HG02970 (cell line): ENCODE results near the gene CMTR1.
"Not testable (repeated sequence)": the region's sequence is repeated elsewhere in the genome, so short reads cannot be mapped to it uniquely, and the experiment has no call there.

ENCODE experiments used
- ATAC-seq: cut with Tn5 transposase; IDR thresholded peaks from one replicate; pipeline ENCODE4 v1.9.1; 2021; ENCODE audit warnings: mild to moderate bottlenecking, moderate library complexity, moderate number of reproducible peaks; ENCODE audit not compliant: unreplicated experiment, low FRiP score

Gene CMTR1

DNA sequence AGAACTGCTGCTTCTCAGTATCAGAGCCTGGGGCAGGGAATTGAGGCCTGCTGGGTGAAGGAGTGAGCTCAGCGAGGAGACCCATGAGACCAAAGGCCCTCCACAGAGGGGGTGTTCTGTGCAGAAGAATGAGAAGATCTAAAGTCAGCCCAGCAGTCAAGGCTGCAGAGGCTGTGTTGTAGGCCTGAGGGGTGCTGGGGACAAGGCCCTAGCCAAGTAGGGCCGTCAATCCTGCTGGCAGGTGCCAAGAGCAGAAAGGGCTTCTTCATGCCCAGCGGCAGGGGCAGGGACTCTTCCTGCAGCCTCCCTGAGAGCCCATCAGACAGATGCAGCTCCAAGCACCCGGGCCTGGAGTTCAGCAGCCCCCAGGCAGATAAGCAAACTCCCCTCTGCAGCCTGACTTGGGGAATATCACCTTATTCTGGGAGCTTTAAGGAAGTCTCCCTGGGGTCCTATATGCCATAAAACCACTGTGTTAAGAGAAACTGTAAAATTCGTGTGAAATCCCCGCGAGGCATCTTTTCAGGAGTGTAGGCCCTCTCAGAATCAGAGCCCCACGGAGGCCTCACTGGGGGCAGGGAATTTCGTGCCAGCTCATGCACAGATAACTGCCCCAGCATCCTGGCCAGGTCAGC is 57.6 kb downstream of the CMTR1 start:
- ATAC-seq: no peak

DNA sequence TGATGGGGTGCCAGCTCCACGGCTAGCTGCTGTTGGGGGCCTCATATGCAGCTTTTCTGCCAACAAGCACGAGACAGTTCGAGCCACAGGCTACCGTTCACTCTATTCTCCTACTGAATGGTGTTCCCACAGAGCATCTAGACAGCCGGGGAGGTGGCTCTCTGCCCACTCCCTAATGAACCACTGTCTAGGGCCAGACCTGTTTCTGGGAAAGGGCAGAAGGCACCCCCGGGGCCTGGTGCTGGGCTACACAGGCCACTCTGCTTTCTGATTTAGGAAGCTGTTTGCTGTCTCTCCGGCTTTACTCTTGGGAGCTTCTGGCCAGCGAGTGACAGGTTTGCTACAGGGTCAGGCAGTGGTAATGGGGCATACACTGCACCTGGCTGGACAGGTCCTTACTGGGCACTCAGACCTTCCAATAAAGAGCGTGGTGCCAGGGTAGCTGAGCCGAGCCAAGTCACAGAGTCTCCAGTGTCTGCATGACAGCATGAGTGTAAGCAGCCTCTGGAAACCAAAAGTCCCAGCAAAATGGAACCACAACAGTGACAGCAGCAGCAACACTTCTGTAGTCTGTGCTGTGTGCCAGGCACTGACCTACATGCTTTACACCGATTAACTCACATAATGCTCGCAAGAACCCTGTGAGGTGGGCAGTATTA is 58.3 kb downstream of the CMTR1 start:
- ATAC-seq: no peak

DNA sequence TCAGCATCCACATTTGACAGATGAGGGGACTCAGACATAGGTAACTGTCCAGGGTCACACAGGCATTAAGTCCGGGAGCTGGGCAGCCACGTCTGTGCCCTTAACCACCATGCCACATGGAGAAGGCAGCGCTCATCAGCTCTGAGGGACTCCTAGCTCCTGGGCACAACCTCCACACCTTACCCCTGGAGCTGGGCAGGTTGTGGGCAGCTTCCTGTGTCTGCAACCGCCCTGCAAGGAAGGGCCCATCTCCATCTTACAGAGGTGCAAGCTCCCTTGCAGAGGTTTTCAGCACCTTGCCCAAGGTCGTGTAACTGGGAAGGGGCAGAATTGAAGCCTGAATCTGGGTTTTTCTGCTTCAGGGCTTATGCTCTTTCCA is 58.8 kb downstream of the CMTR1 start:
- no peak for ATAC-seq

DNA sequence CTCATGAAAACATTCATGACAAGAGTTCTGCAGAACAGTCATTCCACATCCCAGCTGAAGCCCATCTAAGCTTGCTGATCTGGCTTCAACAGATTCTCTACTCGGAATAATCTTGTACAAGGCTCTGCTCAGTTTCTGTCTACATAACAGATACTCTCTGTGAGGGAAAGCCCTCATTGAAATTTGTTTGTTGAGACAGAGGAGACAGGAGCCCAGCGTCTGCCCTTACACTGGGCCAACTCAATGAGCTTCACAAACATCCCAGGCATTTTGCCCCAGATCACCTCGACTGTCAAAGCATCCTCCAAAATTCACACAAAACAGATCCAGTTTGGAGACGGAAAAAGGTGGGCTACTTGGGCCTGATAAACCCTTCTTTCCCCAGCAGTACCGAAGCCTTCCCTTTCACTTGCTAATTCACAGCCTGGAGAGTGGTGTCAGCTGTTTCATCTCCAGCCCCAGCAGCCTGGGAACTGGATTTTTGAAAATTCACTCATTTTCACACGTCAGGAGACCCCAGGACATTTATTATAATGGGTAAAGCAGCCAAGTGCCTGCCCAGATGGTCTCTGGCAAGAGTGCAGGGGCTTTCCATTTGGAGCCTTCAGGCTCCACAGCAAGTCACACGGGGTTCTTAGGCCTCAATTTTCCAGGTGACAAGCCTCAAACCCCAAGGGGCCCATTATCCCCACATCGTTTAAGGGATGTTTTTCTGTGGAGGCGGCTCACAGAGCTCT is 59.4 kb downstream of the CMTR1 start:
- ATAC-seq: no peak

DNA sequence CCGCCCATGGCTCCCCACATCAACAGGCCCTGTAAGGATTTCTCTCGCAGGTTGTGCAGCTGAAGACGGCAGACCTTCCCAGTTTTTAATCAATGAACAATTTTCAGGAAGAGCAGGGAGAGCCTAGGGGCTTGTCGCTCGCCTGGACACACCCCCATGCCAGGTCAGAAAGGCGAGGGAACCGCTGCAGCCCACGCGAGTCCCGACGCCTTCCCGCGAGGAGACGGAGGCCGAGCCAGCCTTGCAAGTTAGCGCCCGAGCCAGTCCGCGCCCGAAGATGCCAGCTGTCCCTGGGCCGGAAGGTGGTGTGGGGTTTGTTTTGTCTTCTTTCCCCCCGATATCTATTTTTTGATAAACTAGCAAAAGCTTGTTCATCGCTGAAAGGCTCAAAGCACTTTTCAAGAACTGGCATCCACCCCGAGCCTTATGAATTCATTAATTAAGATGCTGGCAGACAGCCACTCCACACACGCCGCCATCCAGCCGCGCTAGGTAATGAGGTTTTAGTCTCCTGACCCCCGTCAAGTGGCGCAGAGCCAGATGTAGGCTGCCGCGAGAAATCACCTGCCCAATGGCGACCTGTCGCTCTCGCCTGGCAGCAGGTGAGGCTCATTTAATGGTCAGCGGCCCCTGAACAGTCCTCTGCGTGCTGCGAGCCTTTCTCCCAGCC is 60.1 kb downstream of the CMTR1 start:
- ATAC-seq: no peak

DNA sequence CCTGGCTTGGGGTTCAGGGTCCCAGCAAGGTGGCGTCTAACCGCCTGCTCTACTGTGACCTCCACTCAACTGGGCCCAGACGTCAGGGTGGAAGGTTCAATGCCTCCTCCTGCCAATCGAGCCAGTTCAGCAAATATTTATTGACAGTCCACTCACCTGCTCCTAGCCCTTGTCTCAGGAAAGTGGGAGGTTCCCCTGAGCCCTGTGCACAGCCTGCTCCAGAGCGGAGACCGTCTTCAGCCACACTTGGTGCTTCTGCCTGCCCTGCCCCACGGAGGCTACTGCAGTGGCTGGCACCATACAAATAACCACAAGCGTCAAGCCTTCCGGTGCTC is 60.6 kb downstream of the CMTR1 start:
- ATAC-seq: no peak

DNA sequence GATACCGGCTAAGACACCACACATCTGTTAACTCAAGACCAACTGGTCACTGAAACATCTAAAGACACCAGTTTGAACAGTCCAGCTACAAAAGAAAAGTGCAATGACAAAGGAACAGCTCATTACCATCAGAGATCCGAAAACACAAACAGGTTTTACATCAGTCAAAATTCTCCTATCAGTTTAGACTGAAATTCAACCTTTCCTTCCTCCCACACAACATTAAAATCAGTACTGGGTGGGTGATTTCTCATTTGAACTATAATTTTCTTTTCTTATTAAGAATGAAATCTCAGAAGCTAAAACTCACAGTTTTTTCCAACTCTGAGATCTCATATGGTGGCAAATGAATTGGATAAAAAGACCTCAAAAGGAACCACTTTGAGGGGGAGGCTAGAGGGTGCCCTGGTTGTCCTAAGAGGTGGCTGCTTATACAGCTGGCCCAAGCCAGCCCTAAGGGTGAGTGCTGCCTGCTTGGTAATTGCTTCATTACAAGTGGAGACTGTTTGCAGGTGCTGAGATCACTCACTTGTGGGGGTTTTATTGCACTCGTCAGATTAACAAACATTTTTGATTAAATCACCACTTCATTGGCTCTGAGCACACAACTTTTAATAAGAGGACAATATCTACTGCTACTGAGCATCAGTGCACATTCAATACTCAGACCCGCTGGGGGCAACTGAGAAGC is 62.4 kb downstream of the CMTR1 start:
- no peak for ATAC-seq

DNA sequence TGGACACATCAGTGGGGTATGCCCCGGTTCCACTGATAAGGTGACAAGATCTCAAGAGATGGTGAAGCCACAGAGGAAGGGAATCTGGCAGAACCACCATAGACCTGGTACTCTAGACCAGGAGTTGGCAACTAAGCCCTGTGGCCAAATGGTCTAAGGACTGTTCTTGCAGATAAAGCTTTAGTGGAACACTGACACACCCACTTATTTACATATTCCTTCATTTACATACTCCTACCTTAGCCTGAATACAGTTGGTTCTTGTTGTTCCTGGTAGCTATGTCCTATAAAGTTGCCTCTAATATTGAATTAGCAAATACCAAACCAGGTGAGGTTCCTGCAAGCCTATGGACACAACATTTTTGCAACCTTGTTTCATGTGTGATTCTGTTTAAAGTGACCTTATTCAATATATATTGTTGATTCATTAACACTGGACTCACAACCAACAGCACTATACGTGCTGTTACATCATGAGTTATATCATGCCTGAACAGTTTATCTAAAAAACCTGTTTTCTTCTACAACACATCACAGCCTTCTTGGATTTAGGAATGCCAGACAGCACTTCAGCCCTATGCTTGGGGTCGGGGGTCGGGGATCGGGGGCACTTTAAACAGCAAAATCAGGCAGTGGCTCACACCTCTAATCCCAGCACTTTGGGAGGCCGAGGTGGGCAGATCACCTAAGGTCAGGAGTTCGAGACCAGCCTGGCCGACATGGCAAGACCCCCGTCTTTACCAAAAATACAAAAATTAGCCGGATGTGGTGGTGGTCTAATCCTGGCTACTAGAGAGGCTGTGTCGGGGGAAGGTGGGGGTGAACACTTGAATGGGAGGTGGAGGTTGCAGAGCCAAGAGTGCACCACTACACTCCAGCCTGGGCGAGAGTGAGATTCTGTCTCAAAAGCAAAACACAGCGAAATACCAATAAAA is 64.2 kb downstream of the CMTR1 start:
- ATAC-seq: no peak

DNA sequence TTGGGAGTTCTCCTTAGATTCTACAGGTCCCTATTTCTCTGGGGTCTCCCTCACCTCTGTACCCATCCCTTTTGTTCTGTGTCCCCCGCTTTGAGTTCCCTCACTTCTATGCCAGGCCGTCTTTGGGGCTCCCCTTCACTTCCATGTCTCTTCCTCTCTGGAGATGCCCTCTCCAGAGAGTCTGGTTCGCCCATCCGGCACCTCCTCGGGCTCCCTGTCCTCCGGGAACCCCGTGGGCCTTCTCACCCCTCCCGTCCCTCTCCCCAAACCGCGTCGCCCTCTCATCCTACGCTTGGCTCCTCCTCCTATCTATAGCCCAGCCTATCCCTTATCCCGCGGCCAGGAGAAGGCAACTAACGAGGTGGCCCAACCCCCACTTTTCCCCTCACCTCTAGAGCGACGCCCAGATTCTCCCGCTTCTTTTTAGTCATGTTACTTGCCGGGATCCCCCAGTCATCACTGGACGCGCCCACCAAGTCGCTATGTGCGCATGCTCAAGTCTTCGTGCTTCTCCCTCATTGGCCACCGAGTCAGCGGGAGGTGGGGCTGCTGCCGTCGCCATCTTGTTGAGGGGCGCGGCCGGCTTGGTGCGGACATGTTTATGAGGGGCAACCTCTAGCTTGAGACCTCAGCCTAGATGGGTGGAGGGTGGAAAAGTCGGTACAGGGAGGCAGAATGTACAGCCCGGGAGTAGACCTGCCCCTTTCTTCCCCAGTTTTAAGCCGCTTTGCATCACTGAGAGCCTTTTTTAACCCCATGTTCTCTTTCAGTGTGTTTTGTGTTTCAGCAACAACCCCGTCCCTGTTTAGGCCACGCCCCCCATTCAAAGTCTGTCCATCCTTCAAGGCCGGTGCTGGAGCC is 66.6 kb downstream of the CMTR1 start, which contains the start of gene CCDC167:
Gene CCDC167, minus strand, starts transcription at position 461 of the 861 bp plus-strand sequence. Its CDS starts 30 bp downstream, at position 431.
- ATAC-seq: peak; percentile 84

DNA sequence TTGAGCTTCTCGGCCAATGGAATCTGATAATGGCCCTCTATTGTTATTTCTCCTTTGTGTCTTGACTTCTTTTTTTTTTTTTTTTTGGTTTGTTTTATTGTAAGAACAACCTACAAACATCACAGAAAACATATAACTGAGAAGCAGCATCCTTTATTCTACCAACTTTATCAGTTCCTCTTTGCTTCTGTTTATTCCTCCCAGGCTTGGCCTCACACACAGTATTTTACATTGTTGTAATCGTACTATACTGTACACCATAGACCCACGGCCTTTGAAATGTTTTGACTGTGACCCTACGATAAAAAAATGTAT is 67.2 kb downstream of the CMTR1 start:
- ATAC-seq: no peak

DNA sequence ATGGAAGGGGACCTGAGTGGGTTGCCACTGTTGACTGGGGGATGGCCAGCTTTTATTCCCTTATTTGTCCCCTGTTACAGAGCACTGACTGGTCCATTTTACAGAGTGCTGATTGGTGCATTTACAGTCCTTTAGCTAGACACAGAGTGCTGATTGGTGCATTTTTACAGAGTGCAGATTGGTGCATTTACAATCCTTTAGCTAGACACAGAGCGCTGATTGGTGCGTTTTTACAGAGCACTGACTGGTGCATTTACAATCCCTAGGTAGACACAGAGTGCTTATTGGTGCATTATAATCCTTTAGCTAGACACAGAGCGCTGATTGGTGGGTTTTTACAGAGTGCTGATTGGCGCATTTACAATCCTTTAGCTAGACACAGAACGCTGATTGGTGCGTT is 67.9 kb downstream of the CMTR1 start:
- not testable (repeated sequence) for ATAC-seq

DNA sequence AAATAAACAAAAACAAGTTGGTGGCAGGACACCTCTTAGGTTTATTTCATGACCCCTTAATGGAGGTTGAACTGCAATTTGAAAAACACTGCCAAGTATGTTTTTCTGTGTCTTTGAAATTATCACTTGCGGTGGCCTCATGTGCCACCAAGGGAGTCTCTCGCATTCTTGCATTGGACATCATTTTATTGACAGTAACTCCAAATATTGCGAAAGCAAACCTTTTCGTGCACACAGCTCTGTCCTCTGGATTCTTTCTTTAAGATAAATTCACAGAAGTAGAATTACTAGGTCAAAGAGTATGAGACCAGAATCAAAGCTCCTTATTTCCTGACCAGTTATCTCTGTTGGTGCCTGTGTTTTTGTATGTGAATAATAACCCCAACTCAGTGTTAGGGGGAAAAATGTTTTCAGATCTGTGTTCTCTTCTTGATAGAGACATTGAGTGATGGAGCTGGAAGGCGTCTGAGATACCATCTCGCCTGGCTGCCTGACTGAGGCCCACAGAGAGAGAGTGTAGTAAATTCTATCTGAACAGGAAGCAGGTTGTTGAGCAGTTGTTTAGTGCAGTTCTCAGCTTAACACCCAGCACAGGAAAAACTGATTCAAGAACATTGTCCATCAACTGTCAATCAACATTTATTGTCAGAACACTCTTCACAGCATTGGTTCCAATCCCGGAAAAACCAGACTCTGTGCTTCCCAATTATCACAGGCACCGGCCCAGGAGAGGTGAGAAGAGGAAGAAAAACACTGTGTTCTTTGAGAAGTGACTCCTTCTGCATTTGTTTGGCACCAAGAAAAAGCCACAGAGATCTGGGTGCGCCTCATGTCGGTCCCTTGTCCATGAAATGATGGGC is 68.8 kb downstream of the CMTR1 start:
- ATAC-seq: no peak

DNA sequence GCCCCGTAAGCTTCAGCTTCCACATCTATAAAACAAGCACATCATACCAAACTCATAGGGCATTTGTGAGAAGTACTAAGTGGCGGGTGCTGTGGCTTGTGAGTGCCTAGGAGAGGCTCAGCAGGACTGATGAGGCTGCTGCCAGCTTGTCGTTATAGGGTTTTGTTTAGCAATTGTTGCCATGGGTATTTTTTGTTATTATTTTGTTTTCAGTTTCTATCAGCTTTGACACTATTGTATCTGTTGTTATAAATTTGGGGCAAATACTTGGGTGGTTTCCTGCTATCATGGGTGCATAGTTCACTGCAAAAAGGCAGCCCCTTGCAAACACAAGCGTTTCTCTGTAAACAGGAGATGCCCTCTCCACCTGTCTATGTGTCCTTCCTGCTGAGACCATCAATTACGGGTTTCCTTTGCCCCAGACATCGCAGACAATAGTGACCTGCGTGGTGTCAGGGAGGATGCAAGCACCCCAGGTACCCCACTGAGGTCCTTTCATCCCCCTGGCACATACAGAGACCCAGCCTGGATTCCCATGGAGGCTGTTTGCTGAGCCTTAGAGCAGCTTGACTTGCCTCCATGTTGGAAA is 69.8 kb downstream of the CMTR1 start:
- no peak for ATAC-seq

DNA sequence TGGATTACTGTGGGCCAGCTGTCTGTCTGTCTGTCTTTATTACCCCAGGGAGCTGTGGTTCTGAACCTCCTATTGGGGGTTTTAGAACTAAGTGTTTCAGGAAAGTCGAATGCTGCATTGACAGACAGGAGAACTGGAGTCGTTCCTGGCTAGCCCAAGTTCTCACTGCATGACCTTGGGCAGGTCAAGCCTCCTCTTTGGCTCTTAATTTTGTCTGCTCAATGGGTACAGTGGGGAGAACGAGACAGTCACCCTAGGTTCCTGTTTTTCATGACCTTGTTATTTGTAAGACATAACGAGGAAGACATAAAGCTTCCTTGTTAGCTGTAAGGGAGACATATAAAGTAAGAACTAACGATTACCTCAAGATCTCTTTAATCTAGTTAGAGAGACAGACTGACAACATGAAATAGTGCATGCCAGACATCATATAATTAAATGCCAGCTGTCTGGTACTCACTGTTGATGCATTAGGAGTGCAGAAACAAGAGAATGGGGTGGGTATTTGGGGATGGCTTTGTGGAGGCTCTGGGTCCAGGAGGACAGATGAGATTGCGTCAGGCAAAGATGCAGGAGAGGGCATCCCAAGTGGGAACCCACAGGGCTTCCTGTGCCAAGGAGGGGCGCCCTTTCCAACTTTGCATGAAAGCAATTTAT is 70.4 kb downstream of the CMTR1 start:
- no peak for ATAC-seq

DNA sequence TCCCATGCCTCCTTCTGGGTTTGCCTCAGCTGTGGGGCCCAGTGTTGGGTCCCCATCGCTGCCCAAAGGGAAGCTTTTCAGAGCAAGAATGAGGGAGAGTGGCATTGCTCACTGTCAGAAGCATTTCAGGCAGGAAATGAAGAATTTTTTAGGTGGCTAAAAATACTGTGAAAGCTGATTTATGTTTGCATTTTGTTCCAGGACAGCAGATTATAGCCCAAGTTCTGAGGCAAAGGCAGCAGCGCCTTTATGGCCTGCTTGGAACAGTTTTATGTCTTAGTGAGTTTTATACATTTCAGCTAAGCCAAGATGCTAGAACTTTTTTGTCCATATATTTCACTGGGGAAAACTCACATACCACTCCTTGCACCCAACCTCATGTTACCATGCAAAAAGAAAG is 71.0 kb downstream of the CMTR1 start:
- no peak for ATAC-seq

DNA sequence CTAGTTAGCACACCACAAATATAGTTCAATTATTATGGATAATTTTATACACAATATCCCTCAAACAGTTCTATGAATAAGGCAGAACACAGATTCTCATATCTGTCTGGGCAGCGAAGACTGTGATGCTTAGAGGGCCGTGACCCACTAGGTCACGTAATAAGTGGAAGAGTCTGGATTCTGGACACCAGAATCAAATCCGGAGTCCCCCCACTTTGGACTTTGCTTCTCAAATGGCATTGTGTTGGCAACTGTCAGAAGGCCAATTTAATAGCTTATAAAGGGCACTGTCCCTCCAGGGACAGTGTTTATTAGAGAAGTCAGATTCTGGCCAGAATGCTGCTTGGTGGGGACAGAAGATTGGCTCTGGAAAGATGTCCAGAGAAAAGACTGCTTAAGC is 73.5 kb downstream of the CMTR1 start:
- ATAC-seq: no peak

DNA sequence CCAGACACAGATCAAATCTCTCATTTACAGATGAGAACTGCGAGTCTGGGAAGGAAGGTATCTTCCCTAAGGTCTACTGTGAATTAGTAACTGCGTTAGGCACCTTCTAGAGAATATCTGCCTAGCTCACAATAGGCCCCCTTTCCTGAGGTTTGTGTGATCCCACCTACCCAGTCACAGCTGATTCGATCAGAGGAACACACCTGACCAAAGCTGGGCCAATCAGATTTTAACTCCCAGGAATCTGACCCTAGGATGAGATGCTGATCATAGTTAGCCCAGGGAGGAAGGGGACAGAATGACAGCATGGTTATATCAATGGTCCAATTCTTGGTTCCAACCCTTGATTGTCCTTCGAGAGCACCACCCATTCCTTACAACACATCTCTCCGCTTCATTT is 74.1 kb downstream of the CMTR1 start:
- no peak for ATAC-seq
